Measurements from ENCODE around the gene ERCC1. TPM values are rescaled to one million over a fixed set of nuclear protein-coding genes. Genes with fewer than 3 reads are reported as not detected.

The ERCC1 gene
- 85.0 and 101 TPM in 2 replicates for polyA plus RNA-seq (2014; cell fraction: cytosol; rRNA removed)
- polyA plus RNA-seq (2014; cell fraction: nucleus; rRNA removed): 66.4 and 73.4 TPM in 2 replicates

GRCh38 chr19:45423589-45424190 lies at the start of gene ERCC1:
Gene ERCC1, minus strand, starts transcription at chr19:45423917. Its CDS starts 543 bp downstream, at chr19:45423374.
- peak; percentile 94 for DNase-seq (ENCODE audit: low spot score)

- DNase-seq (ENCODE audit: low spot score): no peak
Measured at GRCh38 chr19:45473367-45473681, 49.6 kb upstream of the ERCC1 start.

GRCh38 chr19:45472563-45473366 lies 49.0 kb upstream of the ERCC1 start:
- no peak for DNase-seq (ENCODE audit: low spot score)

GRCh38 chr19:45471931-45472562 lies 48.3 kb upstream of the ERCC1 start:
- no peak for DNase-seq (ENCODE audit: low spot score)

GRCh38 chr19:45471111-45471930 lies 47.6 kb upstream of the ERCC1 start:
- DNase-seq (ENCODE audit: low spot score): no peak

GRCh38 chr19:45470762-45471081 lies 47.0 kb upstream of the ERCC1 start:
- no peak for DNase-seq (ENCODE audit: low spot score)

GRCh38 chr19:45469945-45470761 lies 46.4 kb upstream of the ERCC1 start:
- DNase-seq (ENCODE audit: low spot score): no peak

- DNase-seq (ENCODE audit: low spot score): peak; percentile 89
Measured at GRCh38 chr19:45469132-45469944, 45.6 kb upstream of the ERCC1 start.

GRCh38 chr19:45468803-45469131 lies 45.0 kb upstream of the ERCC1 start:
- no peak for DNase-seq (ENCODE audit: low spot score)

- DNase-seq (ENCODE audit: low spot score): no peak
Measured at GRCh38 chr19:45468159-45468651, 44.5 kb upstream of the ERCC1 start.

GRCh38 chr19:45467456-45468158 lies 43.9 kb upstream of the ERCC1 start, which contains the start of gene FOSB:
Gene FOSB, plus strand, starts transcription at chr19:45467996. Its CDS starts 591 bp downstream, at chr19:45468587.
- DNase-seq (ENCODE audit: low spot score): peak; percentile 92

GRCh38 chr19:45467115-45467455 lies 43.4 kb upstream of the ERCC1 start:
- DNase-seq (ENCODE audit: low spot score): no peak

GRCh38 chr19:45464852-45465441 lies 41.2 kb upstream of the ERCC1 start:
- DNase-seq (ENCODE audit: low spot score): no peak

GRCh38 chr19:45464274-45464673 lies 40.6 kb upstream of the ERCC1 start:
- no peak for DNase-seq (ENCODE audit: low spot score)

- DNase-seq (ENCODE audit: low spot score): no peak
Measured at GRCh38 chr19:45463241-45463640, 39.5 kb upstream of the ERCC1 start.

GRCh38 chr19:45462174-45462573 lies 38.5 kb upstream of the ERCC1 start:
- DNase-seq (ENCODE audit: low spot score): no peak

GRCh38 chr19:45460807-45461347 lies 37.2 kb upstream of the ERCC1 start:
- no peak for DNase-seq (ENCODE audit: low spot score)

GRCh38 chr19:45457776-45458175 lies 34.1 kb upstream of the ERCC1 start:
- DNase-seq (ENCODE audit: low spot score): no peak

- no peak for DNase-seq (ENCODE audit: low spot score)
Measured at GRCh38 chr19:45456500-45456815, 32.7 kb upstream of the ERCC1 start.
